DLD1 (cell line): Measurements from ENCODE around the gene SLC9A3.

Source experiments
- in situ Hi-C: cut with HindIII; loops from 2 replicates; pipeline ENCODE4 v1.10.0; 2017; ENCODE audit warnings: low sequenced_read_pairs

SLC9A3 gene

DNA sequence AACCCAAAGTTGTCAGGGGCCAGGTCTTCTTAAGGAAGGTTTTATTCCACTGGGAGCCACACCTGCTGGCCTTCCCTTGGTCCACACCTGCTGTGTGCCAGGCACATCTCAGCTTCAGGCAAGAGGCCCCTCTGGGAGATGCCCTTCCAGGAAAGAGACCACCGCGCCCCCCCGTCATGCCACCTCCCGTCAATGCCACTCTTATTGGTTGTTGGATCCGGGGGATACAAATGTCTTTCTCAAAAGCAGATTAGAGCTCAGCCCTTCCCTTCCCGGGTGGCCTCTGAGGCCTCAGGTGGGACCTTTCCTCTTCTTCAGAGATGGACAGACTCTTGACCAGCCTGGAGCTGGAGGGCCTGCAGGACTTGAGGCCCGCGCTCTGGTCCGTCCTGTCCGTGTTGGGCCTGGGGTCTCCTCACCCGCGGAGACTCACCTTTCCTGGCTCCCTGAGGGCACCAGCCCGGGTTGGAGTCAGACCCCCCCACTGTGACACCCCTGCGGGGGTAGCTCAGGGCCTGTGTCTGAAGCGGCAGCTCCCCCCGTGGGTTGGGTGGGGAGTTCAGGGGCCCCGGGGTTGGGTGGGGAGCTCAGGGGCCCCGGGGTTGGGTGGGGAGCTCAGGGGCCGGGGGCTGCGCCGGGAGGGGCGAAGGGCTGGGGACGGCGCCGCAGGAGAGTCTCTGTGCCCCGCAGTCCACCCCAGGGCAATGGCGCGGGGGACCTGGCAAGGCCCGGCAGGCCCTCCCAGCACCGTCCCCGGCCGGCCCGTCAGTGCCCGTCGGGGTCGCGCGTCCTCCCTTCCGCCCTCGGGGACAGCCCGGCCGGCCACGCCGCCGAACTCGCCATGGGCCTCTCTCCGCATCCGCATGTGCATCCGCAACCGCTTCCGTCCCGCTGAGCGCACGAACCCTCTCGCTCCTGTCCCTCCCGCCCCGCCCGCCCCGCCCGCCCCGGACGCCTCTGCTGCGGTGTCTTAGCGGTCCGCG is 3.7 kb upstream of the SLC9A3 start:
- in situ Hi-C loops = no loop called here

DNA sequence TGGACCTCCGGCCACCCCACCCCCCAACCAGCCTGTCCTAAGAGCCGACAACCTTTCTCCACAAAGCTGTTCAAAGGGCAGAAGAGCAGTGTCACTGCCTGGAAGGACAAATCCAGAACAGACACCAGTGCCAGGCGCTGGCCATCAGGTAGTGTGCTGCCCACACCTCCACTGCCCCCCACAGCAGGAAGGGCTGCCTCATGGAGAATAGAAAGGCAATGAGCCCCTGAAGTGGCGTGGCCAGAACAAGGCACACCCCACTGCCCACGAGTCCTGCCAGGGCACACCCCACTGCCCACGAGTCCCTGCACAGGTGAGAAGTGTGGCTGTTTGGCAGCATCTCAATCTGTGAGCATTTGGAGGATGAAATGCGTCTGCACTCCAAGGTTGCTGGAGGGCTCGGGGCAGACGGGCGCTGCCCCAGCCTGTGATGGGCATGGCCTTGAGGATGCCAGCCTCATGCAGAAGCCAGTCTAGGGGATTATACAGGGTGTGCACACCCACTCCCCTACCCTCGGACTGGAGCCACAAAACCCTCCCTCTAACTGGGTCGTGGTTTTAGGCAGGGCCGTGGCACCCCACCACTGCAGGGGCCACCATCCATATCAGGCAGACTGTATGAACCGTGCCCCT is 2.3 kb upstream of the SLC9A3 start:
- in situ Hi-C loops = no loop called here

- in situ Hi-C loops = no loop called here
Measured at GRCh38 chr5:525916-526315, 1.7 kb upstream of the SLC9A3 start.

DNA sequence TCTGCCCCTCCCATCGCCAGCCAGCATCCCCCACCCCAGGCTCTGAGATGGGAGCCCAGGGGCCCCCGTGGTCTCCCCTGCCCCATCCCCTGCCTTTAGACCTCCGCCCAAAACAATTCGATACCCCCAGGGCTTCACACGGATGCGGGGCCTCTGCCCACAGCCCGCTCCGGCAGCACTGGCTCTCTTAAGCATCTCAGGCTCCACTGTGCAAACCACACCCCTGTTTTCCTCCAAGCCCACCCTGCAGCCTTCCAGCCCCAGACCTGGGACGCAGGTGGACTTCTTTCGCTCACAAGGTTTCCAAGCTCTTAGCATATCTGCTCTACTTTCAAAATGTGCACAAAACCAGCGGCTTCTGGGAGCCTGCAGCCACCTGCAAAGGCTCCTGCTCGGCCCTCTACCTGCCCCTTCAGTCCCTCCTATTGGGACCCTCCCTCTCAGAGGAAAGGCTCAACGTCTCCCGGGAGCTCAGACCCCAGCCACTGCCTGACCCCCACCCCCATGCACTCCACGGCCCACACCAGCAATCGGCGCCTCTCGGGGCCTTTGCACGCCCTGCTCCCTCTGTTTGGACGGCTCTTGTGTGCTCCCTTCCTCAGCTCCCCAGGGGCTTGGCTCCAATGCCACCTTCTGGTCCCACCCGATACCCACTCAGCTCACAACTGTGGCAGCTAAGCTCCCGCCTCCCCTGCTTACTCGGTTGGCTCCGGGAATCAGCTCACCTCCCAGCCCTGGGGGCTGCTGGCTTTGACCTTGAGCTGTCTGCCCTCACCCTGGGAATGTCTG is 918 bp upstream of the SLC9A3 start:
- in situ Hi-C loops = no loop called here

- in situ Hi-C loops = no loop called here
Measured at GRCh38 chr5:523441-524222, 617 bp downstream of the SLC9A3 start.

DNA sequence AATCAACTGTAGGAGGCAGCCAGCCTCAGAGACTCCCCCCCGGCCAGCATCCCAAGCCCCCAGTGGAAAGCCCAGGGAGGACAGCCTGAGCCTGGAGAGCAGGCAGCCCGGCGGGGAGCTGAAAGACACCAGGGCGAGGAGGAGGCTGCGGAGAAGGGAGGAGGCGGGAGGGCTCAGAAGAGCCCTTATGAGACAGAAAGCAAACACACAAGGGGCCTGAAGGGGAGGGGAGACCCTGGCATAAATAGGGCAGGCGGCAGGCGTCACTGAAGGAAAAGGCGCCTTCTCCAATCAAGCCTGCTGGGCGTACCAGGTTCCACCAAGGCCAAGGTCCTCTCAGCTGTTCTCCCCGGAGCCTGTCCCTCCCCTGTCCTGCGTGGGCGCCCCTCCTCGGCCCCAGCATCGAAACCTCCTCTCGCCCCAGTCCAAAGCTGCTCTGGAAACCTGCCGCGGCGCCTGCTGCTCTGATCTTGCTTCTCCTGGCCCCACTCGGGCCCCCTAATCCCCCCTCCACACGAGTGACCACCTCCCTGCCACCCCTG is 1.3 kb downstream of the SLC9A3 start:
- in situ Hi-C loops = no loop called here

- in situ Hi-C loops = no loop called here
Measured at GRCh38 chr5:522116-522515, 2.1 kb downstream of the SLC9A3 start.

DNA sequence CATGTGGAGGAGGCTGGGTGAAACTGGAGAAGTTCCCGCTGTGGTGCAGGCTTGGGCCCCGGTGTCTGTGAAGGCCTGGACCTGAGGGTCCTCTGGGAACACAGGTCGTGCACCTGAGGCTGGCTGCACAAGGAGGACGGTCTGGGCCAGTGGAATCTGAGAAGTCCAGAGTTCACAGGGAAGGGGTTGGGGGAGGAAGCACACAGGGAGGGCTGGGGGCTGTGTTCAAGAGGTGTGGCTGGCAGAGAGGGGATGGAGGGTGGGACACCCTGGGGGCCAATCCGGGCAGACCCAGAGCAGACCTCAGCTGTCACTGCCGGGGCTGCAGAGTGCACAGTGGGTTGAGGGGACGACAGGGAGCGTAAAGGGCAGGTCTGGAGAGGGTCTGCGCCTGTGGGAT is 2.6 kb downstream of the SLC9A3 start:
- in situ Hi-C loops = no loop called here

DNA sequence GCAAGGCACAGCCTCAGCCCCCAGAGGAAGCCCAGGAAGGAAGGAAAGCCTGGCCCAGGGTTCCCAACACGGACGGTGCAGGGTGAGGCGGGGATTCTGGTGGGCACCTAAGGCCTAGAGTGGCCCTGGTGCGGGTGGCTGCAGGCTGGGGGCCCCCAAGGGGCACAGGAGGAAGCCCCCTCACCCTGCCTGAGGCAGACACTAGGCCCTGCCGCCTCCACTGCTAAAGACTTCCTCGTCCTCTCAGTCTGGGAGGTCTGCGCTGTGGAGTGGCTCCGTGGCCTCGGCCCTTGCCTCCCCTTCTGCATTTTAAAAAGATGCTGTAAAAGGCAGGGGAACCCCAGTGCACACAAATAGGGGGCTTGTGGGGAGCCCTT is 3.4 kb downstream of the SLC9A3 start:
- in situ Hi-C loops = no loop called here

DNA sequence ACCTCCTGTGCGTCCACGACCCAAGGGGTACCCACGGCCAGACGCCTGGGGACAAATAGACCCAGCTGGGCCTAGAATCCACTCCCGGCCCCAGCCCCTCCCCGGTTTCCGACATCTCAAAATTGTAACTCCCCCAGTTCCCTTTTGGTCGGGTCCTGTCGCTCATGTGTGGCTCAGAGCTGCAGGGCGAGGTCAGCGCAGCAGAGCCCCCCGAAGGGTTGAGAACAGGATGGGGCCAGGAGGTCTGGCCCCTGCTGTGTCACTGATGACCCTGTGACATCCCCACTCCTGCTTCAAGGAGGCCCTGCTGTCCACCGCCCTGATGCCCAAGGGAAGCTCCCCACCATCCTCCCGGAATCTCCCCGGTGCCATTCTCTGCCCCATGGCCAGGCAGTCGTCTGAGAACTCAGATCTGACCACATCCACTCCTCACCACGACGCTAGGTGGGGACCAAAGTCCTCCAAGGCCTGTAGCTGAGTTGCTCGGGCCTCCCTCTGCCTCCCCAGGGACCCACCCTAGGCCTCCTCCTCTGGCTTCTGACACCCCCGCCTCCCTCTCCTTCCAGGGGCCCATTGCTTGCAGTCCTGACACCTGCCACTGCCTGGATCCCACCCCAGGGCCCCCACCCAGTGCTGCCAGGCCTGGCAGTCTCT is 3.9 kb downstream of the SLC9A3 start:
- in situ Hi-C loops = no loop called here

DNA sequence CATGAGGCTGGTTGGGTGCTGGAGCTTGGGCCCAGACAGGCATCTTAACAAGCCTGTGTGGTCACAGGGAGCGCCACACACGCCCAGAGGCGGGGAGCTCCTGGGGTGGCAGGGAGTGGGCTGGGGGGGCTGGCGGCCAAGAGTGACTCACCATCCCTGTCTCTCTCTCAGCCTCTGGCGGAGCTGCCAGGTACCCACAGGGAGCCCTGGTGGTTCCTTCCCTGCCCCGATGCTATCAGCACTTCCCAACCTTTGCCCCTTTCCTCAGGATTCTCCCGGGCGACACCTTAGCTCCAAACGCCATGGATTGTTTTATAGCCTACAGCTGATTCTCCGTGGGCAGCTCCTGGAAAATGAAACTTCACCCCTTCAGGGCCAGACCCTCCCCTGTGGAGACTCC is 5.5 kb downstream of the SLC9A3 start:
- in situ Hi-C loops = no loop called here

GRCh38 chr5:517535-518100 is 6.6 kb downstream of the SLC9A3 start:
- in situ Hi-C loops = no loop called here

DNA sequence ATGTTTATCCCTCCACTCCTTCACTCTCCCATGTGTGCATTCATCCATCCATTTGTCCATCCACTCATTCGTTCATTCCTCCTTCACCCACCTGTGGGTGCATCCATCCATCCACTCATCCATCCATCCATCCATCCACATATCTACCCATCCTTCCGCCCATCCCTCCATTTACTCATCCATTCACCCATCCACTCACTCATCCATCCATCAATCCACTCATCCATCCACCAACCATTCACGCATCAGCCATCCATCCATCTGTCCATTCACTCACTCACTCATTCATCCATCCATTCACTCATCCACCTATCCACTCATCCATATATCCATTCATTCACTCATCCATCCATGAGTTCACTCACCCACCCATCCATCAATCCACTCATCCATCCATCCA is 7.3 kb downstream of the SLC9A3 start:
- in situ Hi-C loops = no loop called here

- in situ Hi-C loops = no loop called here
Measured at GRCh38 chr5:516338-516925, 7.8 kb downstream of the SLC9A3 start.

DNA sequence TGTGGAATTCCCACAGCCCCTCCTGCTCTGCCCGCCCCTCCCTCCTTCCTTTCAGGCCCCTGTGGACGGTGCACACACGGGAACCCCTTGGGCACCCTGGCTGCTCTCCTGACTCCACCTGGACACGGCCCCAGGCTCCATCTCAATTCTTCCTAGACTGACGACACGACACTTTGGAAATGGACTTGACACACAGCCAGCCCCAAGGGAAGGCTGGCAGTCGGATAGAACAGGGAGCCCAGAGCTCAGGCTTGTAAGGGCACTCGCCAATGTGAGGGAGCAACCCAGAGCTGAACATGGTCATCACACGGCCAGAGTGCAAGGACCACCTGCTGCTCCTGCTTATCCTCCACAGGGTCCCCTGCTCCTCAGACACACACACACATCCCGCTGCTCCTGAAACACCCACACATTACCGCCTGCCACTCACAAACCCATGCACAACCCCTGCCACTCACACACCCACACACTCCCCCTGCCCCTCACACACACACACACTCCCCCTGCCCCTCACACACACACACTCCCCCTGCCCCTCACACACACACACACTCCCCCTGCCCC is 8.9 kb downstream of the SLC9A3 start:
- in situ Hi-C loops = no loop called here

DNA sequence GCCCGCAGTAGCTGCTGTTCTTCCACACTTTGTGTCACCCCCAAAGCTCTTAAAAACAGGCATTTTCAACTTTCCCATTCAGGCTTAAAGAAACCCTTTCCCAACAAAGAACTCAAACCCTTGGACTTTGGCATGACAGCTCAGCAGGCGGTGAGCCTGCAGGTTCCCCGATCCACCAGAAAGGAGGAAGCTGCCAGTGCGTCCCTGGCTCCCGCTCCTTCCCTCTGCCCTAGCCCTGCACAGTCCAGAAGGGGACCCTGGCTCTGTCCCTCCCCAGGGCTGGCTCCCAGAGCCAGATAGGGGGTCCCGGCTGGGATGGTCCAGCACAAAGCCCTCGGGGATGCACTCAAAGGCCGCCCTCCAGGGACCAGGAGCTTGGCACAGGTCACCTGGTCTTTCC is 9.6 kb downstream of the SLC9A3 start:
- in situ Hi-C loops = no loop called here

DNA sequence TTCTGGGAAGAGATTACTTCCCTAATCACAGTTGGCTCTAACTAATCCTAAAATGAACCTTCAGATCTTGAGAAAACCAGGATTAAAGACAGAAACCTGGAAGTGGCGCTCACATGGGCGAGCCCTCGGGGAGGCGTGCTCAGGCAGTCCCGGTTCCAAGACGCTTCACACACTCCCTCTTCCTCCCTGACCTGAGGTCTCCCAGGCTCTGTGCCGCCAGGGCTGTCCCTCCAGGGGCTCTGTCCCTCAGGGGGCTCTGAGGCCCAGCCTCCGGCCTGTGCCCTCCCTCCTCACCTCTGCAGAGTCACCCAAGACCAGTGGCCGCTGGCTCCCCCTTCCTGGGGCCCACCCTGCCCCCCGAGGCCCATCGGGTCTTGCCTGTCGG is 10.2 kb downstream of the SLC9A3 start:
- in situ Hi-C loops = no loop called here

DNA sequence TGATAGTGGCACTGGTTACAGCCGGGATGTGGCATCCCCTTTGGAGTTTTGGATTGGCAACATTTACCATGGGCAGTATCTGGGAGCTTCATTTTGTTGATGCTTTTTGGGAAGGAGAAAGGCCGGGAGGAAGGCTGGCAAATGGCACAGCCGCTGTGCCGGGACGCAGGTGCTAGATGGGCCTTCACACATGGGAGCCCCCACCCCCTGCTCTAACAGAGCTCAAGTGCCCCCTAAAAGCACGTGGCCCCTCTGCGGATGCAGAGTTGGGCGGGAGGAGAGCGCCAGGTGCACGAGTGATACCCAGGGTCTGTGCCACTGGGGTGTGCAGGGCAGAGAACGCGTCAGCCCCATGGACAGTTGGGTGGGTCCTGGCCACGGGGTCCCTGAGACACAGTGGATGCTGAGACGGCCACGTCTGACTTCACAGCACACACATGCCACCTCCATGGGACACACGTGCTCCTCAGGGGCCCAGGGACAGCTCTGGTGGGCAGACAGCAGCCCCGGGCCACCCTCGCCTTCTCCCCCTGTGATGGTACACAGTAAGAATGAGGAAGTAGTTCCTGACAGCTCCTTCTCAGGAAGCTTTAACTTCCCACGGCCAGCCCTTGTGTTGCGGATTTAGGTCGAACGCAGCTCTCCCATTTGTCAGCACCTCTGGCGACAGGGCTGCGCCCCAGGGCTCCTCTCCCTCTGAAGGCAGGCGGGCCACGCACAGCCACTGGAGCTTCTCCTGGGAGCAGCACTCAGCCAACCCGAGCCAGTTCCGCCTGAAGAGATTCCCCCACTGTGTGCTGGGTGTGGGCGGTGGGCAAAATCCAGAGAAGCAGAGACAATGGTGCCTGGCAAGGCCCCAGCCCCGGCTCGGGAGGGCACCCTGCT is 10.8 kb downstream of the SLC9A3 start:
- in situ Hi-C loops = no loop called here
